GM23338 (cell line): ENCODE measurements around the gene MARF1. TPM values are rescaled to one million over a fixed set of nuclear protein-coding genes. Genes with fewer than 3 reads are reported as not detected.

ENCODE experiments used
- ATAC-seq: fragments of 200-7000 bp; cut with Tn5 transposase; 3 replicates; pipeline ENCODE4 v1.9.1; 2020
- DNase-seq: peaks from one replicate; pipeline ENCODE4 v3.0.0-alpha.2; 2015; ENCODE audit warnings: low spot score
- H2AFZ ChIP-seq: fragments of 200-600 bp; sonication (generic); 2 replicates; pipeline ENCODE4 v1.8.0; 2016; ENCODE audit warnings: antibody characterized with exemption, mild to moderate bottlenecking, moderate library complexity
- H3F3A ChIP-seq: fragments of 200-600 bp; sonication (generic); replicated peaks from 2 replicates; pipeline ENCODE4 v1.8.0; 2017; ENCODE audit warnings: antibody characterized with exemption, mixed run types, low read depth
- H3K27ac ChIP-seq: fragments of 200-600 bp; sonication (generic); 2 replicates; pipeline ENCODE4 v1.6.1; 2016; ENCODE audit warnings: low read depth
- H3K27me3 ChIP-seq: fragments of 200-600 bp; sonication (generic); 2 replicates; pipeline ENCODE4 v1.8.0; 2016; ENCODE audit warnings: mild to moderate bottlenecking, mixed run types, moderate library complexity; ENCODE audit not compliant: insufficient read depth
- H3K36me3 ChIP-seq: fragments of 200-600 bp; sonication (generic); 2 replicates; pipeline ENCODE4 v1.8.0; 2016; ENCODE audit warnings: mild to moderate bottlenecking; ENCODE audit not compliant: insufficient read depth
- H3K4me1 ChIP-seq: fragments of 200-600 bp; sonication (generic); 2 replicates; pipeline ENCODE4 v1.8.0; 2016; ENCODE audit warnings: mild to moderate bottlenecking, moderate library complexity; ENCODE audit not compliant: insufficient read depth
- H3K4me2 ChIP-seq: fragments of 200-600 bp; sonication (generic); 2 replicates; pipeline ENCODE4 v1.7.1; 2017; ENCODE audit warnings: mixed run types
- H3K4me3 ChIP-seq: fragments of 200-600 bp; sonication (generic); 2 replicates; pipeline ENCODE4 v1.6.1; 2016; ENCODE audit warnings: mixed run types
- H3K79me2 ChIP-seq: fragments of 200-600 bp; sonication (generic); replicated peaks from 2 replicates; pipeline ENCODE4 v1.8.0; 2017; ENCODE audit warnings: mild to moderate bottlenecking; ENCODE audit not compliant: insufficient read depth
- H3K9me2 ChIP-seq: fragments of 200-600 bp; sonication (generic); 2 replicates; pipeline ENCODE4 v1.8.0; 2017; ENCODE audit not compliant: insufficient read depth
- H4K20me1 ChIP-seq: fragments of 200-600 bp; sonication (generic); replicated peaks from 2 replicates; pipeline ENCODE4 v1.8.0; 2017; ENCODE audit warnings: mild to moderate bottlenecking; ENCODE audit not compliant: insufficient read depth
- H3K27ac Mint-ChIP-seq: 2 replicates; pipeline ENCODE4 v1.8.0; 2020; ENCODE audit warnings: inconsistent platforms, mild to moderate bottlenecking, moderate library complexity, mixed read lengths
- H3K27me3 Mint-ChIP-seq: 3 replicates; pipeline ENCODE4 v1.8.0; 2022; ENCODE audit warnings: low read depth, mild to moderate bottlenecking, moderate library complexity, mixed read lengths, inconsistent platforms; ENCODE audit not compliant: insufficient read depth, poor library complexity
- H3K36me3 Mint-ChIP-seq: 3 replicates; pipeline ENCODE4 v1.8.0; 2021; ENCODE audit warnings: low read depth, mild to moderate bottlenecking, inconsistent platforms, moderate library complexity, mixed read lengths
- H3K4me1 Mint-ChIP-seq: 3 replicates; pipeline ENCODE4 v1.8.0; 2020; ENCODE audit warnings: mild to moderate bottlenecking, inconsistent platforms, mixed read lengths
- H3K4me3 Mint-ChIP-seq: 3 replicates; pipeline ENCODE4 v1.8.0; 2021; ENCODE audit warnings: moderate library complexity, mild to moderate bottlenecking, inconsistent platforms, mixed read lengths
- H3K9me3 Mint-ChIP-seq: 3 replicates; pipeline ENCODE4 v1.8.0; 2020; ENCODE audit warnings: moderate library complexity, mild to moderate bottlenecking, inconsistent platforms, mixed read lengths
- EZH2 ChIP-seq: fragments of 200-600 bp; sonication (generic); IDR thresholded peaks from one replicate; pipeline ENCODE4 v1.8.0; 2017; ENCODE audit warnings: antibody characterized with exemption, mild to moderate bottlenecking, low read depth; ENCODE audit not compliant: unreplicated experiment
- EZH2phosphoT487 ChIP-seq: fragments of 200-600 bp; sonication (generic); IDR thresholded peaks from one replicate; pipeline ENCODE4 v1.8.1; 2018; ENCODE audit warnings: antibody characterized with exemption; ENCODE audit not compliant: unreplicated experiment
- JUNB ChIP-seq: IDR thresholded peaks from one replicate; pipeline ENCODE4 v1.6.1; 2016; ENCODE audit warnings: antibody characterized with exemption; ENCODE audit not compliant: unreplicated experiment
- STAT1 ChIP-seq: IDR thresholded peaks from one replicate; pipeline ENCODE4 v1.6.1; 2016; ENCODE audit warnings: antibody characterized with exemption; ENCODE audit not compliant: unreplicated experiment
- ZNF114 ChIP-seq: fragments of 250-450 bp; sonication (Bioruptor Pico); IDR thresholded peaks from 2 replicates; pipeline ENCODE4 v1.5.0; 2020; ENCODE audit warnings: mild to moderate bottlenecking, moderate library complexity
- ZNF331 ChIP-seq: fragments of 250-450 bp; sonication (Bioruptor Pico); IDR thresholded peaks from 2 replicates; pipeline ENCODE4 v1.5.0; 2020; ENCODE audit warnings: low read depth, mild to moderate bottlenecking, moderate library complexity
- polyA plus RNA-seq: library from polyadenylated mRNA; unstranded; fragments of >200 nt; fragmentation: Nextera tagmentation; extraction: Ambion mirVana; gene quantifications from 2 replicates; pipeline ENCODE4 v1.2.1, GENCODE V29; 2016
- total RNA-seq: library from RNA; depleted of rRNA; stranded (reverse); fragments of >200 nt; shearing (Covaris generic); gene quantifications from 2 replicates; pipeline ENCODE4 v1.2.3, GENCODE V29; 2014
- TF ChIP-seq, protein P1 (sequence below), 2 experiments: fragments of 200-600 bp in 1 of 2; sonication (generic) in 1 of 2; conservative IDR thresholded peaks; 2 replicates each; pipeline versions ENCODE4 v1.5.1 to v1.6.1; 2016 to 2017; ENCODE audit warnings: antibody characterized with exemption in 2 of 2, low read depth in 2 of 2, mild to moderate bottlenecking in 2 of 2, moderate library complexity in 1 of 2
- TF ChIP-seq, protein P2 (sequence below): IDR thresholded peaks from one replicate; pipeline ENCODE4 v1.6.1; 2018; ENCODE audit warnings: antibody characterized with exemption; ENCODE audit not compliant: unreplicated experiment
- TF ChIP-seq, protein P3 (sequence below): fragments of 250-450 bp; sonication (Bioruptor Pico); IDR thresholded peaks from 2 replicates; pipeline ENCODE4 v1.5.0; 2020; ENCODE audit warnings: mild to moderate bottlenecking, moderate library complexity

MARF1 gene
- total and polyA plus RNA-seq, 2 experiments from 2014 or later, result 8.3 to 16.0 TPM

DNA sequence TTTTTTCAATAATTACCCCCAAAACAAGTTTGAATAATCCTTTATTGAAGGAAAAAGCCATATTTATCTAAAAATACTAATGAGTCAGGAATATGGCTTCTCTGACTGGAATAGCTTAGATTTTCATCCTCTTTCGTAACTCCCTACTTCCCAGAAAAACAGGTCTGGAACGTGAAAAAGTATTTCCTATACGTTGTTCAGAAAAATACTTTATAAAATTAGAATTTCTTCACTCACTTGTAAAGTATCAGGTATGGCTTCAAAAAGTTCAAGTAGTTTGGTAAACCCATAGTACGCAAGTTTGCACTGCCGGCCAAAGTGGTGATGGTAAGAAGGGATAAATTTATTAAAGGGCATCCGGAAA is 33.7 kb downstream of the MARF1 start:
- Histone ChIP-seq H3F3A (no peaks in the 10 kb centered on the region), H2AFZ (no peak overlapping the region), H3K4me3 (no peak overlapping the region), H4K20me1 (0 out of 2 replicates have a peak, but pooled peaks cover 4% of the 10 kb centered on the region), H3K27me3 (no peaks in the 10 kb centered on the region), H3K4me2 (no peak overlapping the region), H3K9me2 (no peaks in the 10 kb centered on the region), H3K27ac (no peak overlapping the region), H3K79me2 (no peaks in the 10 kb centered on the region), H3K36me3 (peaks cover 30% of the 10 kb centered on the region), H3K4me1 (no peaks in the 10 kb centered on the region)
- no peak for TF ChIP-seq ZNF114 (CRISPR knock-in tag)
- H3K4me3 Mint-ChIP-seq, result no peak overlapping the region
- no peak for DNase-seq
- H3K9me3 Mint-ChIP-seq, result no peaks in the 10 kb centered on the region
- H3K27ac Mint-ChIP-seq, result no peak overlapping the region
- H3K27me3 Mint-ChIP-seq, result peaks cover 8% of the 10 kb centered on the region
- no peak for ATAC-seq
- peaks cover 45% of the 10 kb centered on the region for H3K36me3 Mint-ChIP-seq
- peaks cover 6% of the 10 kb centered on the region; the same call in 2 of the 3 replicates for H3K4me1 Mint-ChIP-seq

- no peak overlapping the region for H3K4me3 ChIP-seq
- no peak overlapping the region for H3K27ac Mint-ChIP-seq
- DNase-seq, result no peak
- H3K4me1 ChIP-seq, result no peaks in the 10 kb centered on the region
- H3F3A ChIP-seq, result no peaks in the 10 kb centered on the region
- ATAC-seq, result no peak
- no peak overlapping the region for H3K4me3 Mint-ChIP-seq
- H3K36me3 ChIP-seq, result peaks cover 33% of the 10 kb centered on the region
- no peak overlapping the region for H3K27ac ChIP-seq
- H3K27me3 ChIP-seq, result no peaks in the 10 kb centered on the region
- H3K4me2 ChIP-seq, result no peak overlapping the region
- H3K36me3 Mint-ChIP-seq, result peaks cover 46% of the 10 kb centered on the region
- H3K27me3 Mint-ChIP-seq, result peaks cover 8% of the 10 kb centered on the region
- no peaks in the 10 kb centered on the region for H3K9me3 Mint-ChIP-seq
- peaks cover 6% of the 10 kb centered on the region; the same call in 2 of the 3 replicates for H3K4me1 Mint-ChIP-seq
- no peaks in the 10 kb centered on the region for H3K9me2 ChIP-seq
- no peak overlapping the region for H2AFZ ChIP-seq
- no peaks in the 10 kb centered on the region for H3K79me2 ChIP-seq
- peaks cover 8% of the 10 kb centered on the region; the same call in 1 of the 2 replicates for H4K20me1 ChIP-seq
- TF ChIP-seq EZH2, result no peak
- TF ChIP-seq, protein P1, sequence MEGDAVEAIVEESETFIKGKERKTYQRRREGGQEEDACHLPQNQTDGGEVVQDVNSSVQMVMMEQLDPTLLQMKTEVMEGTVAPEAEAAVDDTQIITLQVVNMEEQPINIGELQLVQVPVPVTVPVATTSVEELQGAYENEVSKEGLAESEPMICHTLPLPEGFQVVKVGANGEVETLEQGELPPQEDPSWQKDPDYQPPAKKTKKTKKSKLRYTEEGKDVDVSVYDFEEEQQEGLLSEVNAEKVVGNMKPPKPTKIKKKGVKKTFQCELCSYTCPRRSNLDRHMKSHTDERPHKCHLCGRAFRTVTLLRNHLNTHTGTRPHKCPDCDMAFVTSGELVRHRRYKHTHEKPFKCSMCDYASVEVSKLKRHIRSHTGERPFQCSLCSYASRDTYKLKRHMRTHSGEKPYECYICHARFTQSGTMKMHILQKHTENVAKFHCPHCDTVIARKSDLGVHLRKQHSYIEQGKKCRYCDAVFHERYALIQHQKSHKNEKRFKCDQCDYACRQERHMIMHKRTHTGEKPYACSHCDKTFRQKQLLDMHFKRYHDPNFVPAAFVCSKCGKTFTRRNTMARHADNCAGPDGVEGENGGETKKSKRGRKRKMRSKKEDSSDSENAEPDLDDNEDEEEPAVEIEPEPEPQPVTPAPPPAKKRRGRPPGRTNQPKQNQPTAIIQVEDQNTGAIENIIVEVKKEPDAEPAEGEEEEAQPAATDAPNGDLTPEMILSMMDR (conservative IDR thresholded peaks at IDR 0.05; ENCODE audit: low read depth in 2 of 2), result no peak
- TF ChIP-seq, protein P2, sequence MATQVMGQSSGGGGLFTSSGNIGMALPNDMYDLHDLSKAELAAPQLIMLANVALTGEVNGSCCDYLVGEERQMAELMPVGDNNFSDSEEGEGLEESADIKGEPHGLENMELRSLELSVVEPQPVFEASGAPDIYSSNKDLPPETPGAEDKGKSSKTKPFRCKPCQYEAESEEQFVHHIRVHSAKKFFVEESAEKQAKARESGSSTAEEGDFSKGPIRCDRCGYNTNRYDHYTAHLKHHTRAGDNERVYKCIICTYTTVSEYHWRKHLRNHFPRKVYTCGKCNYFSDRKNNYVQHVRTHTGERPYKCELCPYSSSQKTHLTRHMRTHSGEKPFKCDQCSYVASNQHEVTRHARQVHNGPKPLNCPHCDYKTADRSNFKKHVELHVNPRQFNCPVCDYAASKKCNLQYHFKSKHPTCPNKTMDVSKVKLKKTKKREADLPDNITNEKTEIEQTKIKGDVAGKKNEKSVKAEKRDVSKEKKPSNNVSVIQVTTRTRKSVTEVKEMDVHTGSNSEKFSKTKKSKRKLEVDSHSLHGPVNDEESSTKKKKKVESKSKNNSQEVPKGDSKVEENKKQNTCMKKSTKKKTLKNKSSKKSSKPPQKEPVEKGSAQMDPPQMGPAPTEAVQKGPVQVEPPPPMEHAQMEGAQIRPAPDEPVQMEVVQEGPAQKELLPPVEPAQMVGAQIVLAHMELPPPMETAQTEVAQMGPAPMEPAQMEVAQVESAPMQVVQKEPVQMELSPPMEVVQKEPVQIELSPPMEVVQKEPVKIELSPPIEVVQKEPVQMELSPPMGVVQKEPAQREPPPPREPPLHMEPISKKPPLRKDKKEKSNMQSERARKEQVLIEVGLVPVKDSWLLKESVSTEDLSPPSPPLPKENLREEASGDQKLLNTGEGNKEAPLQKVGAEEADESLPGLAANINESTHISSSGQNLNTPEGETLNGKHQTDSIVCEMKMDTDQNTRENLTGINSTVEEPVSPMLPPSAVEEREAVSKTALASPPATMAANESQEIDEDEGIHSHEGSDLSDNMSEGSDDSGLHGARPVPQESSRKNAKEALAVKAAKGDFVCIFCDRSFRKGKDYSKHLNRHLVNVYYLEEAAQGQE, result no peak
- no peak for TF ChIP-seq JUNB
- no peak for TF ChIP-seq STAT1
- TF ChIP-seq EZH2phosphoT487, result no peak
- TF ChIP-seq, protein P3, sequence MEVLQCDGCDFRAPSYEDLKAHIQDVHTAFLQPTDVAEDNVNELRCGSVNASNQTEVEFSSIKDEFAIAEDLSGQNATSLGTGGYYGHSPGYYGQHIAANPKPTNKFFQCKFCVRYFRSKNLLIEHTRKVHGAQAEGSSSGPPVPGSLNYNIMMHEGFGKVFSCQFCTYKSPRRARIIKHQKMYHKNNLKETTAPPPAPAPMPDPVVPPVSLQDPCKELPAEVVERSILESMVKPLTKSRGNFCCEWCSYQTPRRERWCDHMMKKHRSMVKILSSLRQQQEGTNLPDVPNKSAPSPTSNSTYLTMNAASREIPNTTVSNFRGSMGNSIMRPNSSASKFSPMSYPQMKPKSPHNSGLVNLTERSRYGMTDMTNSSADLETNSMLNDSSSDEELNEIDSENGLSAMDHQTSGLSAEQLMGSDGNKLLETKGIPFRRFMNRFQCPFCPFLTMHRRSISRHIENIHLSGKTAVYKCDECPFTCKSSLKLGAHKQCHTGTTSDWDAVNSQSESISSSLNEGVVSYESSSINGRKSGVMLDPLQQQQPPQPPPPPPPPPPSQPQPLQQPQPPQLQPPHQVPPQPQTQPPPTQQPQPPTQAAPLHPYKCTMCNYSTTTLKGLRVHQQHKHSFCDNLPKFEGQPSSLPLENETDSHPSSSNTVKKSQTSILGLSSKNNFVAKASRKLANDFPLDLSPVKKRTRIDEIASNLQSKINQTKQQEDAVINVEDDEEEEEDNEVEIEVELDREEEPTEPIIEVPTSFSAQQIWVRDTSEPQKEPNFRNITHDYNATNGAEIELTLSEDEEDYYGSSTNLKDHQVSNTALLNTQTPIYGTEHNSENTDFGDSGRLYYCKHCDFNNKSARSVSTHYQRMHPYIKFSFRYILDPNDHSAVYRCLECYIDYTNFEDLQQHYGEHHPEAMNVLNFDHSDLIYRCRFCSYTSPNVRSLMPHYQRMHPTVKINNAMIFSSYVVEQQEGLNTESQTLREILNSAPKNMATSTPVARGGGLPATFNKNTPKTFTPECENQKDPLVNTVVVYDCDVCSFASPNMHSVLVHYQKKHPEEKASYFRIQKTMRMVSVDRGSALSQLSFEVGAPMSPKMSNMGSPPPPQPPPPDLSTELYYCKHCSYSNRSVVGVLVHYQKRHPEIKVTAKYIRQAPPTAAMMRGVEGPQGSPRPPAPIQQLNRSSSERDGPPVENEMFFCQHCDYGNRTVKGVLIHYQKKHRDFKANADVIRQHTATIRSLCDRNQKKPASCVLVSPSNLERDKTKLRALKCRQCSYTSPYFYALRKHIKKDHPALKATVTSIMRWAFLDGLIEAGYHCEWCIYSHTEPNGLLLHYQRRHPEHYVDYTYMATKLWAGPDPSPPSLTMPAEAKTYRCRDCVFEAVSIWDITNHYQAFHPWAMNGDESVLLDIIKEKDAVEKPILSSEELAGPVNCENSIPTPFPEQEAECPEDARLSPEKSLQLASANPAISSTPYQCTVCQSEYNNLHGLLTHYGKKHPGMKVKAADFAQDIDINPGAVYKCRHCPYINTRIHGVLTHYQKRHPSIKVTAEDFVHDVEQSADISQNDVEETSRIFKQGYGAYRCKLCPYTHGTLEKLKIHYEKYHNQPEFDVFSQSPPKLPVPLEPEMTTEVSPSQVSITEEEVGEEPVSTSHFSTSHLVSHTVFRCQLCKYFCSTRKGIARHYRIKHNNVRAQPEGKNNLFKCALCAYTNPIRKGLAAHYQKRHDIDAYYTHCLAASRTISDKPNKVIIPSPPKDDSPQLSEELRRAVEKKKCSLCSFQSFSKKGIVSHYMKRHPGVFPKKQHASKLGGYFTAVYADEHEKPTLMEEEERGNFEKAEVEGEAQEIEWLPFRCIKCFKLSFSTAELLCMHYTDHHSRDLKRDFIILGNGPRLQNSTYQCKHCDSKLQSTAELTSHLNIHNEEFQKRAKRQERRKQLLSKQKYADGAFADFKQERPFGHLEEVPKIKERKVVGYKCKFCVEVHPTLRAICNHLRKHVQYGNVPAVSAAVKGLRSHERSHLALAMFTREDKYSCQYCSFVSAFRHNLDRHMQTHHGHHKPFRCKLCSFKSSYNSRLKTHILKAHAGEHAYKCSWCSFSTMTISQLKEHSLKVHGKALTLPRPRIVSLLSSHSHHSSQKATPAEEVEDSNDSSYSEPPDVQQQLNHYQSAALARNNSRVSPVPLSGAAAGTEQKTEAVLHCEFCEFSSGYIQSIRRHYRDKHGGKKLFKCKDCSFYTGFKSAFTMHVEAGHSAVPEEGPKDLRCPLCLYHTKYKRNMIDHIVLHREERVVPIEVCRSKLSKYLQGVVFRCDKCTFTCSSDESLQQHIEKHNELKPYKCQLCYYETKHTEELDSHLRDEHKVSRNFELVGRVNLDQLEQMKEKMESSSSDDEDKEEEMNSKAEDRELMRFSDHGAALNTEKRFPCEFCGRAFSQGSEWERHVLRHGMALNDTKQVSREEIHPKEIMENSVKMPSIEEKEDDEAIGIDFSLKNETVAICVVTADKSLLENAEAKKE (CRISPR knock-in tag), result no peak
- TF ChIP-seq ZNF331 (CRISPR knock-in tag), result no peak
Observed at GRCh38 chr16:15608398-15609285, 34.3 kb downstream of the MARF1 start.
